CD4-positive, alpha-beta T cell treated with Interleukin-4 for 4 hours (primary cell): ENCODE measurements around the gene SLC35E3.
"Not testable (repeated sequence)": the region's sequence is repeated elsewhere in the genome, so short reads cannot be mapped to it uniquely, and the experiment has no call there.

Experiments
- DNase-seq: peaks from one replicate; pipeline ENCODE4 v3.0.0-alpha.2; 2020

The SLC35E3 gene

GRCh38 chr12:68796399-68796798 is 50.4 kb downstream of the SLC35E3 start:
- no peak for DNase-seq

GRCh38 chr12:68798882-68799234 is 52.9 kb downstream of the SLC35E3 start:
- DNase-seq, result no peak

- DNase-seq, result no peak
Observed at GRCh38 chr12:68800294-68800693, 54.3 kb downstream of the SLC35E3 start.

- DNase-seq, result not testable (repeated sequence)
Observed at GRCh38 chr12:68801124-68801523, 55.1 kb downstream of the SLC35E3 start.

- not testable (repeated sequence) for DNase-seq
Observed at GRCh38 chr12:68802372-68802745, 56.4 kb downstream of the SLC35E3 start.

GRCh38 chr12:68802911-68803651 is 57.1 kb downstream of the SLC35E3 start:
- DNase-seq, result not testable (repeated sequence)

- DNase-seq, result no peak
Observed at GRCh38 chr12:68803948-68804656, 58.1 kb downstream of the SLC35E3 start.

GRCh38 chr12:68804657-68805591 is 58.9 kb downstream of the SLC35E3 start:
- DNase-seq, result no peak

GRCh38 chr12:68805592-68806120 is 59.7 kb downstream of the SLC35E3 start:
- DNase-seq, result no peak

- peak; percentile 42 for DNase-seq
Observed at GRCh38 chr12:68806488-68807237, 60.7 kb downstream of the SLC35E3 start.

GRCh38 chr12:68807274-68807575 is 61.2 kb downstream of the SLC35E3 start:
- DNase-seq, result not testable (repeated sequence)

- peak; percentile 98 for DNase-seq
Observed at GRCh38 chr12:68807576-68808387, 61.8 kb downstream of the SLC35E3 start, which contains the start of gene MDM2. MDM2 (plus strand) TSS chr12:68808177; CDS start chr12:68808478, 301 bp downstream.

- DNase-seq, result peak; percentile 56
Observed at GRCh38 chr12:68808388-68809189, 62.6 kb downstream of the SLC35E3 start.

- no peak for DNase-seq
Observed at GRCh38 chr12:68809190-68810026, 63.4 kb downstream of the SLC35E3 start.

- DNase-seq, result not testable (repeated sequence)
Observed at GRCh38 chr12:68810027-68810389, 64.0 kb downstream of the SLC35E3 start.

- not testable (repeated sequence) for DNase-seq
Observed at GRCh38 chr12:68811573-68811972, 65.6 kb downstream of the SLC35E3 start.

- no peak for DNase-seq
Observed at GRCh38 chr12:68812553-68813241, 66.7 kb downstream of the SLC35E3 start.

- DNase-seq, result no peak
Observed at GRCh38 chr12:68813242-68813593, 67.2 kb downstream of the SLC35E3 start.
